HG03175 (cell line): Measurements from ENCODE around the gene PRAC2.

Experiments used
- ATAC-seq: cut with Tn5 transposase; IDR thresholded peaks from one replicate; pipeline ENCODE4 v1.9.1; 2021; ENCODE audit warnings: mild to moderate bottlenecking, moderate library complexity; ENCODE audit not compliant: unreplicated experiment

The PRAC2 gene

DNA sequence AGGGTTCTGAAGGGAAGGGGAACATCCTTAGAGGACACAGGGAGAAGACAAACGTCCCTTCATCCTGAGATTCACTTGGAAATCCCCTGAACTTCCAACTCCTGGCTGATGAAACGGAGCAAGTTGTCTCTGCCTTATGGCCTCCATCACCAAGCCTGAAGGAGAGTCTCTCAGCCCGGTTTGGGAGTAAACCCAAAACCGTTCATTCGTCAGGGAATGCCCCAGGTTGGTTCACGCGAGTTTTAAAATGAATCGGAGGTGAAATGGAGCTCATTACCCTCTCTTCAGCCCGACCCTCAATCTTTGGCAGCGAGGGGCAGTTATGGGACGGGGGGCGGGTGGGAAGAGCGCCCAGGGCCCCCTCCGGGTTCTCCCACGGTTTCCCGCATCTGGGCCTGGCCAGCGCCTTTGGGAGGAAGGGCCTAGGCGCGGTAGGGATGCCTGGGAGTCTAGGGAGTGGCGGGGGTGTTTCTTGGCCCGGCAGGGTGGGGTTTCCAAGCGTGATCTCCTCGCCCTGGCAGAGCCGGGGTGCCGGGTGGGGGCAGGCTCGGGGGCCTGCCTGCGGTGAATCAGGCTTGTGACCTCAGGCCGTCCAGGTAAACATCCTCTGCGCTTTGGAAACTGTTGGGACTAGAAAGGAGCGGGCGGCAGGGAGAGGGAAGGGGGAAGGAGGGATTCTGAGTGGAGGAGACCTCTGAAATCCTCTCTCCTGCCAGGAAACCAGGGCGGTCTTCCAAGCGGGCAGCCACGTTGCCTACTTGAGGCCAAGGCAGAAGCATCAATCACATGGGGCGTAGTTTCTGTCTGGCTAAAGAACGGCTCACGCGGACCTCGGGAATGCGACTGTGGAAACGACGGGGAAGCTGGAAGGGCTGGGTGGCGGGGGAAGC is 29.7 kb downstream of the PRAC2 start:
- no peak for ATAC-seq

DNA sequence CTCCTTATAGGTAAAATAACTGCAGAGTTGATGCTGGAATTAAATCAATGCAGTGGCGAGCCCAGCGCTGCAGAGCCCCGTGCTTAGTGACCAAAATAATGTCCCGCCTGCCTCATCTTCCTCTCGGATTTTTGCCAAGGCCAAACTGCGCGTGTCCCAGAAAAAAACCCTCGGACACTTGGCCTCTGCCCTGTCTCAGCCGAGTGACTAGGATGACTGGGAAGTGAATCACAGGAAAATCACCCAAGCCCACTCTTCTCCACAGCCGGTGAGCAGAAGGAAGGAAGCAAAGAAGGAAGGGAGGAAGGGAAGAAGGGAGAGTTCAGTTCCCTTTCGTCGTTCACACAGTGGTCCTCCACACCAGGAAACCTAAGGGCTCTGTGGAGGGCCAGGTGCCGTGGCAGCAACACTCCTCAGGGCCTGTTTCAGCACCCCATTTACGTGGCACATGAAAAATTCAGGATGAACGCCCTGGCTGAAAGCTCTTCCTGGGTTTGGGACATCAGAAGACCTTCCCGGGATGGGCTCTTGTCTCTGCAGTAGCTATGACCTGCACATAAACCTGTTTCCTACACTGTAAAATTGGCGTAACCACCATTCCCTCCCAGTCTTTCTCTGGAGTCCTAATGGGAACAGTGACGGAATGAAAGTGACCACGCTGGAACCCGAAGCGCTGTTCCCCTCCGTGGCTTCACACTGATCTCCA is 31.0 kb downstream of the PRAC2 start:
- no peak for ATAC-seq

- no peak for ATAC-seq
These were observed 31.7 kb downstream of the PRAC2 start for GRCh38 chr17:48754500-48755261.

- no peak for ATAC-seq
These were observed 32.4 kb downstream of the PRAC2 start for GRCh38 chr17:48755356-48755755.

- no peak for ATAC-seq
These were observed 33.9 kb downstream of the PRAC2 start for GRCh38 chr17:48756830-48757251.

DNA sequence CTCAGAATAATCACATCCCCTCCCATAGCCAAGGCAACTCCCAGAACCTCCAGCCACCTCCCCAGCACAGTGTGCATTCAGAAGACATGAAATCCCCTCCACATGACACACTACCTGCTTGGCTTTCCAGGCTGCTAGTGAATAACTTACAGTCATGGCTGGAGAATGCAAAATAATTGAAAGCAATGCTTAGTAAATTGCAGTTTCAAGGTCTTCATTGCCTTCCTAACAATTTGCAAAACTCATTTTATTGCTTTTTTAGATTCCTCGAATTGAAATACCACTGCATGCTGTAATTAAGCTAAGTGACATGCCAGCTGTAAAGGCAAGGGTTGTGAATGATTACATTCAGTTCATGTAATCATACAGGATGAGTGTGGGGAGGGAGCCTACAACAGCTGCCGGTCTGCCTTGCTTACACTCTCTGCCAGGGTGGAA is 34.6 kb downstream of the PRAC2 start:
- no peak for ATAC-seq

DNA sequence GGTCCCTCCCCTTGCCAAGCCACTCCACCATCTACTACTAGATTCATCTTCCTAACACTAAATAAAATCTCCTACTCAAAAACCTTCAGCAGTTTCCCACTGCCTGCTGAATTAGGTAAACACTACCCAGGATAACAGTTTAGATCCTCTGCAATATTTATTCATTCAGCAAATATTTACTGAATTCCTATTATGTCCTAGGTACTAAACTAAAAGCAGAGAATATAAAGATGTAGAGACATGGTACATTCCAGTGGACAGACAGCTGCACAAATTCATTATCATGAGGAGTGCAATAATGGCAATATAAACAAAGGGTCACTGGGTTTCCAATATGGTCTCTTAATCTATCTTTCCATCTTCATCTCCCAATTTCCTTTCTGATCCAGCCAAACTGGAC is 36.3 kb downstream of the PRAC2 start:
- ATAC-seq, result no peak

GRCh38 chr17:48760411-48760810 is 37.4 kb downstream of the PRAC2 start:
- ATAC-seq, result no peak

DNA sequence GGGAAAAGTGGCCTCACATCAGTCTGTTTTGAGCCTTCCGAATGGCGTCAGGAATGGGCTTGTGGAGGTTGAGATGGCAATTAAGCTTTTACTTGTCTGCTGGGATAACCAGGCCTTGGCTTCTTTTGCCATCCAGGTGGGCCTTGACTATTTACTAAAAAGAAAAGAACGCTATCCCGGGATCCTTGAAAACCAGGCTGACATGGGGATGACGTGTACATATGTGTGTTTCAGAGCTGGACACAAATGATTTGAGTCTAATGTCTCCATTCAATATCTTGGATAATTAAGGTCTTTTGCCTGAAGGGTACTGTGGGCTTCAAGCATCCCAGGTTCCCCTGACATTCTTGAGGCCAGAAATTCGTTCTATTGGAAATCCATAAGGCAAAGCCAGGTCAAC is 38.1 kb downstream of the PRAC2 start:
- no peak for ATAC-seq

- no peak for ATAC-seq
These were observed 44.3 kb downstream of the PRAC2 start for GRCh38 chr17:48767263-48767774.

- no peak for ATAC-seq
These were observed 46.2 kb downstream of the PRAC2 start for GRCh38 chr17:48769009-48769675.

GRCh38 chr17:48770954-48771353 is 48.0 kb downstream of the PRAC2 start:
- ATAC-seq, result no peak

DNA sequence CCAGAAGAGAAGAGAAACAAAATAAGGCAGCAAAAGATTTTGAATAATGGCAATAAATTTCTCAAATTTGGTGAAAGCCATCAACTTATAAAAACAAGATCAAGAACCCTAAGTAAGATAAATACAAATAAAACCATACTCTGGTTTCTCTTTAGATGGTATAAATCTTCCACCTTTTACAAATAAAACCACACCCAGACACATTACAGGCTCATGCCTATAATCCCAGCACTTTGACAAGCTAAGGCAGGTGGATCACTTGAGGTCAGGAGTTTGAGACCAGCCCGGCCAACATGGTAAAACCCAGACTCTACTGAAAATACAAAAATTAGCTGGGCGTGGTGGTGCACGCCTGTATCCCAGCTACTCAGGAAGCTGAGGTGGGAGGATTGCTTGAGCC is 50.3 kb downstream of the PRAC2 start:
- no peak for ATAC-seq
